Astrocyte of the spinal cord (primary cell): ENCODE data around the gene EPOP.

Experiments used
- DNase-seq: peaks from one replicate; pipeline ENCODE4 v3.0.0; 2011; ENCODE audit warnings: low read depth, low spot score
- H3K4me3 ChIP-seq: 2 replicates; pipeline ENCODE4 v1.5.1; 2011; ENCODE audit warnings: low read depth, mild to moderate bottlenecking, low read length, moderate library complexity
- in situ Hi-C: cut with HindIII; loops from 2 replicates; pipeline ENCODE4 v1.10.0; 2017; ENCODE audit warnings: low sequenced_read_pairs
- TF ChIP-seq, protein P1 (sequence below): IDR thresholded peaks from 2 replicates; pipeline ENCODE4 v1.5.1; 2012; ENCODE audit warnings: low read depth, mild to moderate bottlenecking, low read length, inconsistent platforms

EPOP gene

GRCh38 chr17:38673707-38674013, 1.1 kb downstream of the EPOP start:
- no peak overlapping the region for H3K4me3 ChIP-seq
- no peak for DNase-seq
- in situ Hi-C loops, result no loop called here
- TF ChIP-seq, protein P1, sequence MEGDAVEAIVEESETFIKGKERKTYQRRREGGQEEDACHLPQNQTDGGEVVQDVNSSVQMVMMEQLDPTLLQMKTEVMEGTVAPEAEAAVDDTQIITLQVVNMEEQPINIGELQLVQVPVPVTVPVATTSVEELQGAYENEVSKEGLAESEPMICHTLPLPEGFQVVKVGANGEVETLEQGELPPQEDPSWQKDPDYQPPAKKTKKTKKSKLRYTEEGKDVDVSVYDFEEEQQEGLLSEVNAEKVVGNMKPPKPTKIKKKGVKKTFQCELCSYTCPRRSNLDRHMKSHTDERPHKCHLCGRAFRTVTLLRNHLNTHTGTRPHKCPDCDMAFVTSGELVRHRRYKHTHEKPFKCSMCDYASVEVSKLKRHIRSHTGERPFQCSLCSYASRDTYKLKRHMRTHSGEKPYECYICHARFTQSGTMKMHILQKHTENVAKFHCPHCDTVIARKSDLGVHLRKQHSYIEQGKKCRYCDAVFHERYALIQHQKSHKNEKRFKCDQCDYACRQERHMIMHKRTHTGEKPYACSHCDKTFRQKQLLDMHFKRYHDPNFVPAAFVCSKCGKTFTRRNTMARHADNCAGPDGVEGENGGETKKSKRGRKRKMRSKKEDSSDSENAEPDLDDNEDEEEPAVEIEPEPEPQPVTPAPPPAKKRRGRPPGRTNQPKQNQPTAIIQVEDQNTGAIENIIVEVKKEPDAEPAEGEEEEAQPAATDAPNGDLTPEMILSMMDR, result no peak

GRCh38 chr17:38672788-38673706, 1.7 kb downstream of the EPOP start:
- H3K4me3 ChIP-seq, result no peak overlapping the region
- no peak for DNase-seq
- in situ Hi-C loops, result no loop called here
- TF ChIP-seq, protein P1, result no peak

GRCh38 chr17:38671939-38672720, 2.6 kb downstream of the EPOP start:
- DNase-seq, result no peak

DNA sequence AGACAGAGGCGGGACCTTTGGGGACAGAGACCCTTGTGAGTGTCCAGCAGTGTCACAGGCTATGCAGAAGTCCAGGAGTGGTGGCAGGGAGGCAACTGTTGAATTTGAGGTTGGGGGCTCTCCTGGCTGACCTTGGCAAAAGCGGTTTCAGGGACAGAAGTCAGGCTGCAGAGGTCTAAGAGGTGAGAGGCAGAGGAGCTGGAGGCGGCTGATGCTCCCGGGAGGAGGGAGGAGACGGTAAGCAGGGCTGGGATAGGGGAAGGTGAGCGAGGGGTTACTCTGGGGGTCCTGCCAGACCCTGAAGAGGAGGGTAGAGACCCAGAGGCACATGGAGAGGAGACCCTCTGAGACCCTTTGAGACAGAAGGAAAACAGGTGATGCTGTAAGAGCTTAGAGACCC, 5.2 kb downstream of the EPOP start:
- in situ Hi-C loops, result no loop called here
- no peak overlapping the region for H3K4me3 ChIP-seq
- no peak for DNase-seq
- TF ChIP-seq, protein P1, result no peak

More at GRCh38 chr17:38671939-38672720, 2.6 kb downstream of the EPOP start:
- no peak overlapping the region for H3K4me3 ChIP-seq
- in situ Hi-C loops, result no loop called here
- TF ChIP-seq, protein P1, result no peak

DNA sequence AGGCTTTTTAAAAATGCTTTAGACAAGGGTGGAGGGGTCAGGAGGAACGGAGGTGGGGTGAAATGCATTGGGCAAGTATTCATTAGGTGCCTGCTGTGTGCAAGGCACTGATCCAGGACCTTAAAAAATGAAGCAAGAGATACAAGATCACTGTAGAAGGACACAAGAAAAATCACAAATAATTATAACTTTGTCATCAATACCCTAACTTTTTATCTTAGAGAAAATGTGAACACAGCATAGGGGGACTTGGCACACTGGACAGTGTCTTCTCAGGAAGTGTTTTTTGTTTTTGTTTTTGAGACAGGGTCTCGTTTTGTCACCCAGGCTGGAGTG, 7.0 kb downstream of the EPOP start:
- TF ChIP-seq, protein P1, result no peak
- in situ Hi-C loops, result no loop called here
- DNase-seq, result no peak
- H3K4me3 ChIP-seq, result no peak overlapping the region

DNA sequence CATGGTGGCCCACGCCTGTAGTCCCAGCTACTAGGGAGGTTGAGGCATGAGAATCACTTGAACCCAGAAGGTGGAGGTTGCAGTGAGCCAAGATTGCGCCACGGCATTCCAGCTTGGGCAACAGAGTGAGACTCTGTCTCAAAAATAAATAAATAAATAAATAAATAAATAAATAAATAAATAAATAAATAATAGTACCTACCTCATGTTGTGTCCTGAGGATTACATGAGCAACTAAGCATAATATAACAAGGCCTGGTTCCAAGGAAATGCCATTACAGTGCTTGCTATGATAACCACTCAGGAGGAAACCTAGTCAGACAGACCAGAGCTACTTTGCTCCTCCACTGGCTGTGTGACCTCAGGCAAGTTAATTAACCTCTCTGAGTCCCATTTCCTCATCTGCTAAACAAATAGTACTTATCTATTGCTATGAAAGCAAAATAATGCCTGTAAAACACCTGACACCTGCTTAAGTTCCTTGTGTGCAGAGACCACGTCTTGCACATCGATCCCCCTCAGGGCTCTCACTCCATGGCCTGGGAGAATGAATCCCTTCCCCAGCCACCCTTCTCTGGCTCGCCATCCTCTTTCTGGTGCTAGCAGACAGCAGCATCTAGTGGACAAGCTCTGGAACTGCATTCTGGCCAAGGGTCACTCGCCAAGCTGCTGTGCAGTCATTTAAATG, 7.5 kb downstream of the EPOP start:
- no peak overlapping the region for H3K4me3 ChIP-seq
- peak; percentile 68 for DNase-seq
- TF ChIP-seq, protein P1, result peak; percentile 100
- in situ Hi-C loops, result no loop called here
